ENCODE results near the gene SMPDL3B.

- TF ChIP-seq EZH2 (IDR thresholded peaks at IDR 0.05; ENCODE audit: borderline replicate concordance, insufficient read depth, low read length, poor library complexity, severe bottlenecking) (no peak), CTCF (IDR thresholded peaks at IDR 0.05; ENCODE audit: poor library complexity, severe bottlenecking) (no peak), MXI1 (conservative IDR thresholded peaks at IDR 0.05; ENCODE audit: poor library complexity, severe bottlenecking) (no peak), POLR2AphosphoS5 (IDR thresholded peaks at IDR 0.05) (no peak)
Measured at GRCh38 chr1:27922272-27922671, 12.5 kb upstream of the SMPDL3B start.

Data from neural cell (in vitro differentiated cells).